ENCODE measurements around the gene MAST4. TPM values are rescaled to one million over a fixed set of nuclear protein-coding genes. Genes with fewer than 3 reads are reported as not detected.

MAST4 gene
- total and polyA plus RNA-seq, 2 donors, result 17.0 to 18.8 TPM

DNA sequence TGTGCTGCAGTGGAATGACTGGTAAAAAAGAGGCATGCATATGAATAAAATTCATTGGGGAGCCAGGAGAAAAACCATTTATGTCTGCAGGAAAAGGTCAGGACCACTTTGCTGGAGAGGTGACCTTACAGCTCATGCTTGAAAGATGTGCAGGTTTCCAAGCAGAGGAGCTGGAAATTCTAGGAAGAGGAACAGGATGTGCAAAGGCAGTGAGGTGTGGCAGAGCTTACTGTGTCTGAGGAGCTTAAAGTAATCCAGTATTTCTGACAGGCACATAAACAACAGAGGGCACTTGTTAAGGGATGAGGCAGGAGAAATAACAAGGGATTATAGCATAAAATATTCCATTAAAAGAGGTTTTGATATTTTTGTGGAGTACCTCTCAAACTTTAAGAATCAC is 397.3 kb downstream of the MAST4 start:
- DNase-seq (ENCODE audit: low read depth in 6 of 9, low spot score in 9 of 9), result no peak
- Histone ChIP-seq H3K27ac (ENCODE audit: low read depth in 1 of 2, low read length in 1 of 2) (no peak overlapping the region), H3K36me3 (ENCODE audit: control insufficient read depth in 2 of 2, insufficient read depth in 2 of 2, low read length in 1 of 2) (no peaks in the 10 kb centered on the region), H3K9me3 (ENCODE audit: control insufficient read depth in 2 of 2, insufficient read depth in 1 of 2, low read length in 1 of 2) (no peaks in the 10 kb centered on the region), H3K27me3 (ENCODE audit: control insufficient read depth in 2 of 2, insufficient read depth in 1 of 2, low read length in 1 of 2) (no peaks in the 10 kb centered on the region), H3K4me3 (ENCODE audit: low read length in 2 of 2) (no peak overlapping the region), H3K4me1 (ENCODE audit: control insufficient read depth in 2 of 2, insufficient read depth in 2 of 2, low read length in 2 of 2) (peaks cover 0 to 4% of the 10 kb centered on the region in 2 donors)

DNA sequence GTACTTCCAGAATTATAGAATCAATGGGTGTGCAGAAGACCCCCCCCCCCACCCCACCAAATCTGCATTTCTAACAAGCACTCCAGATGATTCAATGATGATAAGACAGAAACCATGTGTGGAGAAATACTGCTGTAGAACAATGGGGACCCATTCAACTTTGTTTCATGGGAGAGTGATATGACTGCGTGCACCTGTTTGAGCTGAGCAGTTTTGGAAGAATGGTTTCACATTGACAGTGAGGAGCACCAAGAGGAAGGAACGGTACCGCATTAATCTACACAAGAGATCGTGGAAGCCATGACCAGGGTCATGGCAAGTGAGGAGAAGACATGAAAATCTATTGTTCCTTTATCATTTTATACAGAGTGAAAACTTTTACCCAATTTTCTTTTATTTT is 397.7 kb downstream of the MAST4 start:
- Histone ChIP-seq H3K9me3 (ENCODE audit: control insufficient read depth in 2 of 2, insufficient read depth in 1 of 2, low read length in 1 of 2) (no peaks in the 10 kb centered on the region), H3K4me3 (ENCODE audit: low read length in 2 of 2) (no peak overlapping the region), H3K4me1 (ENCODE audit: control insufficient read depth in 2 of 2, insufficient read depth in 2 of 2, low read length in 2 of 2) (peaks cover 0 to 4% of the 10 kb centered on the region in 2 donors), H3K27ac (ENCODE audit: low read depth in 1 of 2, low read length in 1 of 2) (no peak overlapping the region), H3K36me3 (ENCODE audit: control insufficient read depth in 2 of 2, insufficient read depth in 2 of 2, low read length in 1 of 2) (no peaks in the 10 kb centered on the region), H3K27me3 (ENCODE audit: control insufficient read depth in 2 of 2, insufficient read depth in 1 of 2, low read length in 1 of 2) (no peaks in the 10 kb centered on the region)
- no peak for DNase-seq (ENCODE audit: low read depth in 6 of 9, low spot score in 9 of 9)
- 97% methylated on average over 4 of the region's 4 CpGs for WGBS

DNA sequence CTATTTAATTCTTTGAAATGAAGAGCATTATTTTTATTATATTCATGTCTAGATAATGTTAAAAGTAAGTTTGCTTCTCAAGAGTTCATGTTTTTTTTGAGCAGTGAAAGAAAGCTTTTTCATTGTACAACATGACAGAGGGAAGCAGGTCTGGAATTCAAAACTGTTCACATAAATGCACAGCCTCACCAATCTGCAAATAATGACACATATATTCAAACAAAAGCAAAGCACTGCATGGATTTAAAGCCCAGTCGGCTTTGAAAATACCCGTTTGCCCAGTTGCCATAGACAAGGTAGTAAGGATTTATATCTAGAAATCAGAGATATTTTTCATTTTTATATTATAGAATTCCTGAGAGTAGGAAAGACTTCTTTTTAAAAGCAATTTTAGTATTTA is 398.6 kb downstream of the MAST4 start:
- H3K9me3 ChIP-seq (ENCODE audit: control insufficient read depth in 2 of 2, insufficient read depth in 1 of 2, low read length in 1 of 2), result no peaks in the 10 kb centered on the region
- H3K4me1 ChIP-seq (ENCODE audit: control insufficient read depth in 2 of 2, insufficient read depth in 2 of 2, low read length in 2 of 2), result no peaks in the 10 kb centered on the region
- 96% methylated on average over 2 of the region's 2 CpGs for WGBS
- H3K4me3 ChIP-seq (ENCODE audit: low read length in 2 of 2), result no peak overlapping the region
- H3K36me3 ChIP-seq (ENCODE audit: control insufficient read depth in 2 of 2, insufficient read depth in 2 of 2, low read length in 1 of 2), result no peaks in the 10 kb centered on the region
- H3K27me3 ChIP-seq (ENCODE audit: control insufficient read depth in 2 of 2, insufficient read depth in 1 of 2, low read length in 1 of 2), result no peaks in the 10 kb centered on the region
- no peak for DNase-seq (ENCODE audit: low read depth in 6 of 9, low spot score in 9 of 9)
- no peak overlapping the region for H3K27ac ChIP-seq (ENCODE audit: low read depth in 1 of 2, low read length in 1 of 2)

DNA sequence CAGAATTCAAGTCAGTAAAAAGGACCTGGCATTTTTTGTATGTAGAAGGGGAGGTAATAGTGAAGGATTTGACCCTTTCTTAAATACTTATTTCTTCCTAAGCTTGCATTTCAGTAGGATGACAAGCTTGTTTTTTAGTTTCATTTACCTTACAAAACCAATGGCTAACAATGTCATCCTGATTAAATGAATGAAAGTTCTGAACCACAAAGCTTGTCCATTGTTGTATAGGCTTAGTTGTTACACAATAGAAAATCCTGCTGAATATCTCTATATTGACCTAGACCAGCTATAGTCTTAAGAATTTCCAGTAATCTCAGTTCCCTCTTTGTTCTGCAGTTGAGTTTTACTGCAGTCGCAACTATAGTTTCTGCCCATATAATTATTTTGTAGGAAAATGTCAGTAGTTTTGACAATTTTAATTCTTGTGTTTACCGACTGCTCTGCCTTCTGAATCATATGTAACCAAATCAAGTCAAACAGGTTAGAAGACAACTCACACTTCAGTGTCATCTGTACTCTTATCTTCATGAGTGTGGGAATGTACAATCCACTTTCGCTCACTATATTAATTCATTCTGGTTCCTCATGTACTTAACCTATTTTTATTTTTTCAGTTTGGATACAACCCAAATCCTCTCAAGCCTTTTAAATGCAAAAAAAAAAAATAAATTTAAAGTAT is 404.7 kb downstream of the MAST4 start:
- H3K4me3 ChIP-seq (ENCODE audit: low read length in 2 of 2), result no peak overlapping the region
- H3K27ac ChIP-seq (ENCODE audit: low read depth in 1 of 2, low read length in 1 of 2), result no peak overlapping the region
- peaks cover 0 to 4% of the 10 kb centered on the region in 2 donors for H3K4me1 ChIP-seq (ENCODE audit: control insufficient read depth in 2 of 2, insufficient read depth in 2 of 2, low read length in 2 of 2)
- no peaks in the 10 kb centered on the region for H3K36me3 ChIP-seq (ENCODE audit: control insufficient read depth in 2 of 2, insufficient read depth in 2 of 2, low read length in 1 of 2)
- no peaks in the 10 kb centered on the region for H3K9me3 ChIP-seq (ENCODE audit: control insufficient read depth in 2 of 2, insufficient read depth in 1 of 2, low read length in 1 of 2)
- DNase-seq (ENCODE audit: low read depth in 6 of 9, low spot score in 9 of 9), result no peak
- WGBS, result 97% methylated on average over 3 of the region's 3 CpGs
- no peaks in the 10 kb centered on the region for H3K27me3 ChIP-seq (ENCODE audit: control insufficient read depth in 2 of 2, insufficient read depth in 1 of 2, low read length in 1 of 2)

DNA sequence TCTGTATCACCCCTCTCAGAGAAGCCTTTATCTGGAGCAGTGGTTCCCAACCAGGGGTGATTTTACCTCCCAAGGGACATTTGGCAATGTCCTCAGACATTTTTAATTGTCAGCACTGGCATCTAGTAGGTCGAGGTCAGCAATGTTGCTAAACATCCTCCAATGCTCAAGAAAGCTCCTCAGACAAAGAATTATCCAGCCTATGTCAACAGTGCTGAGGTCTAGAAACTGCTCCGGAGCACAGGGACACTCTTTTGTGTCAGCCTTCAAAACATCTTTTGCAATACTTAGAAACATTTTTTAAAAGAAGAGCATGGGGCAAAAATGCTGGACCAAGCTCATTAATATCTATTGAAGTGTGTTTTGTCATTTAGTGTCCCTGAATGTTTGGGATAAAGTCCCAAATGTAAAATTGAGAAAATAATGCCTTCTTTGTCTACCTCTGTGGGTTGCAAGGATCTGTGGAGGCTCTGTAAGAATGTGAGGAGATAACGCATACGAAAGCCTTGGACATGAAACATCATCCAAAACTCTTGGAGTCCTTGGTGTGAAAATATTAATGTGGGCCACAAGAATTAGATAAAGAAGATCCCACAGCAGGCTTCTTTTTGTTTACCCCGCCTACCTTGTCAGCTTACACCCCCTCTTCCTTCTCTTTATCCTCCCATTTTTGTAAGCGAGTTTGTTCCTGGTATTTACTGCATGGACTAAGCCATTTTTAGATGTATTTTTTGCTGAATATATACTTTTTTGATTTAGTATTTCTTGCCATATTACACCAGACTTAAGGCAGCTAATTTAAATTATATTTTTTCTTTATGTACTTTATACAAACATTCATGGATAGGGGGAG is 406.9 kb downstream of the MAST4 start:
- 90% methylated on average over 6 of the region's 6 CpGs for WGBS
- Histone ChIP-seq H3K4me1 (ENCODE audit: control insufficient read depth in 2 of 2, insufficient read depth in 2 of 2, low read length in 2 of 2) (peaks cover 7 to 20% of the 10 kb centered on the region in 2 donors), H3K36me3 (ENCODE audit: control insufficient read depth in 2 of 2, insufficient read depth in 2 of 2, low read length in 1 of 2) (no peaks in the 10 kb centered on the region), H3K4me3 (ENCODE audit: low read length in 2 of 2) (no peak overlapping the region), H3K27me3 (ENCODE audit: control insufficient read depth in 2 of 2, insufficient read depth in 1 of 2, low read length in 1 of 2) (no peaks in the 10 kb centered on the region), H3K9me3 (ENCODE audit: control insufficient read depth in 2 of 2, insufficient read depth in 1 of 2, low read length in 1 of 2) (no peaks in the 10 kb centered on the region), H3K27ac (ENCODE audit: low read depth in 1 of 2, low read length in 1 of 2) (peak overlapping the region in 1 of 2 donors; percentile 94)
- no peak for DNase-seq (ENCODE audit: low read depth in 6 of 9, low spot score in 9 of 9)

DNA sequence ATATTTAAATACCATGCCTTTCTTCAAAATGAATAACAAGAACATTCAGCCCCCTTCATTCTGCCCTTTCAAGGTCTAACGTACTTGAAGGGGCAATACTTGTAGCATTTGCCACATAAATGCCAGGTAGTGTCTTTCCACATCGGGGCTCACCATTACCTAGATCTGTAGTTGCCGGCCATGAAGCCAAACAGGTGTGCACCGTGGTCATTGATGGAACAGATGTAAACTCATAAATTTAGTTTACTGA is 407.4 kb downstream of the MAST4 start:
- 1% methylated on average over 4 of the region's 4 CpGs for WGBS
- DNase-seq (ENCODE audit: low read depth in 6 of 9, low spot score in 9 of 9), result no peak
- Histone ChIP-seq H3K27me3 (ENCODE audit: control insufficient read depth in 2 of 2, insufficient read depth in 1 of 2, low read length in 1 of 2) (no peaks in the 10 kb centered on the region), H3K4me1 (ENCODE audit: control insufficient read depth in 2 of 2, insufficient read depth in 2 of 2, low read length in 2 of 2) (peaks cover 7 to 20% of the 10 kb centered on the region in 2 donors), H3K9me3 (ENCODE audit: control insufficient read depth in 2 of 2, insufficient read depth in 1 of 2, low read length in 1 of 2) (no peaks in the 10 kb centered on the region), H3K27ac (ENCODE audit: low read depth in 1 of 2, low read length in 1 of 2) (peak overlapping the region in 1 of 2 donors; percentile 94), H3K4me3 (ENCODE audit: low read length in 2 of 2) (peak overlapping the region; percentile 70 to 77), H3K36me3 (ENCODE audit: control insufficient read depth in 2 of 2, insufficient read depth in 2 of 2, low read length in 1 of 2) (no peaks in the 10 kb centered on the region)

DNA sequence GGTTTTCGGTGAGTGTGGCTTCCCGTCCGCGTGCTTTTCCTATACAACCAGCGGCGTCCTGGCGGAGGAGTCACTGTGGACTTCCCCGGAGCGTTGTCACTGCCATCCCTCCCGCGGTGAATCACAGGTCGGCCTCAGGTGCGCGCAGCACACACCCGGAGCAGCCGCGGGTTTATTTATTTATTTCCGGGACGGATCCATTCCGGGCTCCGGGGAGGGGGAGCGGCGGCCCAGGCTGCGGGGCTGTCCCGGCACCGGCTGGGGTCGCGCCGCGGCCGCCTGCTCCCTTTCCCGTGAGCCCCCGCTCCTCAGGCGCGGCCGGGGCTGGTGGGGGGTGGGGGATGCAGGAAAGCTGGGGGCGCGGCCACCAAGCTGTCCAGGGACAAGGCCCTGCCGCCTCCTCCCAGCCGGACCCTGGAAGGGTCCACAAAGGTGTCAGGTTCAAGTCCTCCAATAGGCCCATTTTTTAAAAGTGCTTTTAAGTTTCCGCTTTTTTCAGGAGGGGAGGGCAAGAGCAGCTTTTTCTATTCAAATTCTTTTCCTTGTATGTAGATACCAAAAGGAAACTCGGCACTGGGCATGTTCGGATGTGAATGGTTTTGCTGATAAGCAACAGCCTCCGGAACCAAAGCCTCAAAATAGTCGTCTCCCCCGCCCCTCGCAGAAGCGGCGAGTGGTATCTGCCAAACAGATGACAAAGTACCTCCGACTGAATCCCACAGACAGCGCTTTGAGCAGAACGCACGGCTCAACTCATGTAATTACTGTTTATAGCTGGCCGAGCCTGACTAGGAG is 407.9 kb downstream of the MAST4 start:
- peak overlapping the region; percentile 89 to 94 for H3K27ac ChIP-seq (ENCODE audit: low read depth in 1 of 2, low read length in 1 of 2)
- DNase-seq (ENCODE audit: low read depth in 6 of 9, low spot score in 9 of 9), result peak; percentile 72 to 93 (median 80)
- H3K27me3 ChIP-seq (ENCODE audit: control insufficient read depth in 2 of 2, insufficient read depth in 1 of 2, low read length in 1 of 2), result no peaks in the 10 kb centered on the region
- peaks cover 9 to 20% of the 10 kb centered on the region in 2 donors for H3K4me1 ChIP-seq (ENCODE audit: control insufficient read depth in 2 of 2, insufficient read depth in 2 of 2, low read length in 2 of 2)
- H3K4me3 ChIP-seq (ENCODE audit: low read length in 2 of 2), result peak overlapping the region; percentile 70 to 77
- WGBS, result under 1% methylated on average over 54 of the region's 54 CpGs
- no peaks in the 10 kb centered on the region for H3K9me3 ChIP-seq (ENCODE audit: control insufficient read depth in 2 of 2, insufficient read depth in 1 of 2, low read length in 1 of 2)
- H3K36me3 ChIP-seq (ENCODE audit: control insufficient read depth in 2 of 2, insufficient read depth in 2 of 2, low read length in 1 of 2), result no peaks in the 10 kb centered on the region

DNA sequence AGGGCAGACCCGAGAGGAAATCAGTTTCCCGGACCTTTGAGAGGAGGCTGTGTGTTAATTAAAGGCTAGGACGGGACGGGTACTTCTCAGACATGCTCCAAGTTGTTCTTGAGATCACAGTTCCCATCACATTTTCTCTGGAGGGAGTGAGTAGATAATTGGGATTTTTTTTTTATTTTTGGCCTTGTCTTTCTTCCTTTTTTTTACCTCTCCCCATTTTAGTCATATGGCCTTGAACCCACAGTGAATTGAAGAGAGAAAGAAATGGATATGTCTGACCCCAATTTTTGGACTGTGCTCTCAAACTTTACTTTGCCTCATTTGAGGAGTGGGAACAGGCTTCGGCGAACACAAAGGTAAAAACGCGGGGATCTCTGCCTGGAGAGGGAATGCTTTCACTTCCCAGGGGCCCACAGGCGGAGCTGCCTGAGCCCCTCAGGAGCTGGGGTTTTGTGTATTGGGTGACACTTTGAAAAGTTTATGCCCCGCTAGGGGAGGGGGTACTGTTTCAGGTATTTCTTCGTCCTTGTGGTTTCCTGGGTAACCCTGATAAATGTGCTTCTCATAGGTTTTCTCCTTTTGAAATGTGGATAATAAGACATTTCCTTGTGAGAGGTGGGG is 408.6 kb downstream of the MAST4 start:
- Histone ChIP-seq H3K27ac (ENCODE audit: low read depth in 1 of 2, low read length in 1 of 2) (peak overlapping the region; percentile 89 to 94), H3K9me3 (ENCODE audit: control insufficient read depth in 2 of 2, insufficient read depth in 1 of 2, low read length in 1 of 2) (no peaks in the 10 kb centered on the region), H3K4me1 (ENCODE audit: control insufficient read depth in 2 of 2, insufficient read depth in 2 of 2, low read length in 2 of 2) (peaks cover 9 to 24% of the 10 kb centered on the region in 2 donors), H3K4me3 (ENCODE audit: low read length in 2 of 2) (peak overlapping the region; percentile 70 to 77), H3K36me3 (ENCODE audit: control insufficient read depth in 2 of 2, insufficient read depth in 2 of 2, low read length in 1 of 2) (no peaks in the 10 kb centered on the region), H3K27me3 (ENCODE audit: control insufficient read depth in 2 of 2, insufficient read depth in 1 of 2, low read length in 1 of 2) (no peaks in the 10 kb centered on the region)
- peak in 2 of 9 donors; percentile 18 to 58 for DNase-seq (ENCODE audit: low read depth in 6 of 9, low spot score in 9 of 9)
- under 1% methylated on average over 11 of the region's 11 CpGs for WGBS
